ENCODE results near the gene GPRIN2.
"Not testable (repeated sequence)": the region's sequence is repeated elsewhere in the genome, so short reads cannot be mapped to it uniquely, and the experiment has no call there.

Gene GPRIN2

GRCh38 chr10:46523119-46523961 lies 33.1 kb downstream of the GPRIN2 start:
- H3K27ac ChIP-seq: peak overlapping the region; percentile 66

GRCh38 chr10:46522295-46523118 lies 34.0 kb downstream of the GPRIN2 start:
- DNase-seq (ENCODE audit: low read depth, low spot score): no peak
- H3K27ac ChIP-seq: no peak overlapping the region

More at GRCh38 chr10:46523119-46523961, 33.1 kb downstream of the GPRIN2 start:
- peak; percentile 74 for DNase-seq (ENCODE audit: low read depth, low spot score)

GRCh38 chr10:46520941-46521340 lies 35.5 kb downstream of the GPRIN2 start:
- no peak overlapping the region for H3K27ac ChIP-seq
- no peak for DNase-seq (ENCODE audit: low read depth, low spot score)

- H3K27ac ChIP-seq: no peak overlapping the region
- DNase-seq (ENCODE audit: low read depth, low spot score): no peak
Measured at GRCh38 chr10:46520381-46520780, 36.1 kb downstream of the GPRIN2 start.

- no peak overlapping the region for H3K27ac ChIP-seq
- DNase-seq (ENCODE audit: low read depth, low spot score): no peak
Measured at GRCh38 chr10:46518028-46518725, 38.3 kb downstream of the GPRIN2 start.

GRCh38 chr10:46517541-46517940 lies 38.9 kb downstream of the GPRIN2 start:
- no peak for DNase-seq (ENCODE audit: low read depth, low spot score)
- H3K27ac ChIP-seq: no peak overlapping the region

- H3K27ac ChIP-seq: no peak overlapping the region
- peak; percentile 57 for DNase-seq (ENCODE audit: low read depth, low spot score)
Measured at GRCh38 chr10:46516660-46517416, 39.6 kb downstream of the GPRIN2 start.

- H3K27ac ChIP-seq: no peak overlapping the region
- DNase-seq (ENCODE audit: low read depth, low spot score): no peak
Measured at GRCh38 chr10:46515793-46516192, 40.7 kb downstream of the GPRIN2 start.

- no peak overlapping the region for H3K27ac ChIP-seq
- DNase-seq (ENCODE audit: low read depth, low spot score): no peak
Measured at GRCh38 chr10:46515366-46515765, 41.1 kb downstream of the GPRIN2 start.

- H3K27ac ChIP-seq: no peak overlapping the region
- no peak for DNase-seq (ENCODE audit: low read depth, low spot score)
Measured at GRCh38 chr10:46514899-46515298, 41.6 kb downstream of the GPRIN2 start.

GRCh38 chr10:46514431-46514861 lies 42.0 kb downstream of the GPRIN2 start:
- H3K27ac ChIP-seq: no peak overlapping the region
- DNase-seq (ENCODE audit: low read depth, low spot score): no peak

GRCh38 chr10:46513333-46513732 lies 43.1 kb downstream of the GPRIN2 start:
- DNase-seq (ENCODE audit: low read depth, low spot score); H3K27ac ChIP-seq: not testable (repeated sequence)

GRCh38 chr10:46512725-46513124 lies 43.7 kb downstream of the GPRIN2 start:
- not testable (repeated sequence) for H3K27ac ChIP-seq; DNase-seq (ENCODE audit: low read depth, low spot score)

GRCh38 chr10:46512002-46512401 lies 44.5 kb downstream of the GPRIN2 start:
- not testable (repeated sequence) for H3K27ac ChIP-seq; DNase-seq (ENCODE audit: low read depth, low spot score)

Data from epithelial cell of prostate (primary cell).